Gastrocnemius medialis (tissue), 4 donors: ENCODE measurements around the gene NES.

Experiments used
- CTCF ChIP-seq, 5 experiments: fragments of 450-650 bp in 3 of 5; fragments of 200-600 bp in 2 of 5; sonication (generic) in 2 of 5; IDR thresholded peaks in 4 of 5; conservative IDR thresholded peaks in 1 of 5; 1 replicate in 4 of 5; 2 replicates in 1 of 5; pipeline ENCODE4 v1.5.1; 2016 to 2019; ENCODE audit warnings: antibody characterized with exemption in 5 of 5, mild to moderate bottlenecking in 3 of 5, moderate library complexity in 3 of 5
- POLR2A ChIP-seq, 2 donors: fragments of 450-650 bp; IDR thresholded peaks; one replicate each; pipeline ENCODE4 v1.6.1; 2017; ENCODE audit warnings: antibody characterized with exemption in 2 of 2, mild to moderate bottlenecking in 2 of 2, moderate library complexity in 2 of 2

GRCh38 chr1:156667610-156667967 is 9.6 kb downstream of the NES start:
- TF ChIP-seq CTCF (IDR thresholded peaks at IDR 0.05 in 4 of 5, conservative IDR thresholded peaks at IDR 0.05 in 1 of 5) (no peak), POLR2A (IDR thresholded peaks at IDR 0.05) (no peak)
